ENCODE results near the gene CDC42BPB. TPM values are rescaled to one million over a fixed set of nuclear protein-coding genes. Genes with fewer than 3 reads are reported as not detected.

Gene CDC42BPB
- polyA plus RNA-seq, 1 donor (not counting 4 experiments of a cell fraction or from before 2014, with no cell fraction given), result 41.3 TPM

DNA sequence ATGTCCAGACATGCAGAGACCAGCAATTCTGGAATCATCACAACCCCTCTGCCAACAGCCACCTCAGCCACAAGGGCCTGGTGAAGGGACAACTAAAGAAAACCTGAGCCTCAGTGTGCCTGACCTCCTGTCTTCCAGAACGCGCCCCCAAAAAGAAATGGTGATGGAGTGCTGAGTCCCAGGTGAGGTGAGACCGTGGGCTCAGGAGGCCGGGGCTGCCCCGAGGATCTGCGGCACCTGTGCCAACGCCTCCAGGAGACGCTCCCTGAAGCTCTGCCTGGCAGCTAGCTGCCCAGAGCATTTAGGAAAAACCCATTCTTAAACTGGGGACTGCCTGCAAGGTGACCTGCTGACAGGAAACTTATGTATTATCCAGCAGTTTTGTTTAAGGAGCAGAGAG is 51.2 kb downstream of the CDC42BPB start:
- H3K4me3 ChIP-seq (ENCODE audit: control insufficient read depth in 2 of 3, extremely low read depth in 1 of 3, insufficient read depth in 2 of 3, low read depth in 1 of 3, low read length in 3 of 3), result no peak overlapping the region
- no peak overlapping the region for H3K9ac ChIP-seq (ENCODE audit: control insufficient read depth, extremely low read depth, insufficient read depth, low read length)
- no peak for DNase-seq (ENCODE audit: low read depth, low spot score)
- H3K9me3 ChIP-seq (ENCODE audit: control insufficient read depth, low read depth, low read length), result no peaks in the 10 kb centered on the region
- no peaks in the 10 kb centered on the region for H3K9me1 ChIP-seq (ENCODE audit: control insufficient read depth, extremely low read depth, insufficient read depth, low read length)
- H3K79me2 ChIP-seq (ENCODE audit: control insufficient read depth, insufficient read depth, low read length), result peaks cover 22% of the 10 kb centered on the region
- peaks cover 13 to 24% of the 10 kb centered on the region in 2 experiments for H3K36me3 ChIP-seq (ENCODE audit: control insufficient read depth in 2 of 2, extremely low read depth in 1 of 2, insufficient read depth in 2 of 2, low read length in 2 of 2)
- no peak overlapping the region for H3K27ac ChIP-seq (ENCODE audit: control insufficient read depth, insufficient read depth, low read length)
- dilution Hi-C loops (cut with MboI; ENCODE audit: extremely low pct_ligation_motif_present, low sequenced_read_pairs), result no loop called here
- H3K4me2 ChIP-seq (ENCODE audit: control insufficient read depth, extremely low read depth, insufficient read depth, low read depth, low read length), result no peak overlapping the region
- FAIRE-seq, result no peak
- no peaks in the 10 kb centered on the region for H4K20me1 ChIP-seq (ENCODE audit: control insufficient read depth, extremely low read depth, insufficient read depth, low read length)
- no peaks in the 10 kb centered on the region for H3K27me3 ChIP-seq (ENCODE audit: control insufficient read depth, extremely low read depth, insufficient read depth, low read length)
- H3K4me1 ChIP-seq (ENCODE audit: control insufficient read depth, extremely low read depth, insufficient read depth, low read length), result no peaks in the 10 kb centered on the region
- H2AFZ ChIP-seq (ENCODE audit: control insufficient read depth, low read length), result no peak overlapping the region
- TF ChIP-seq EZH2 (IDR thresholded peaks at IDR 0.05; ENCODE audit: low read length), result no peak
- TF ChIP-seq, protein P1, sequence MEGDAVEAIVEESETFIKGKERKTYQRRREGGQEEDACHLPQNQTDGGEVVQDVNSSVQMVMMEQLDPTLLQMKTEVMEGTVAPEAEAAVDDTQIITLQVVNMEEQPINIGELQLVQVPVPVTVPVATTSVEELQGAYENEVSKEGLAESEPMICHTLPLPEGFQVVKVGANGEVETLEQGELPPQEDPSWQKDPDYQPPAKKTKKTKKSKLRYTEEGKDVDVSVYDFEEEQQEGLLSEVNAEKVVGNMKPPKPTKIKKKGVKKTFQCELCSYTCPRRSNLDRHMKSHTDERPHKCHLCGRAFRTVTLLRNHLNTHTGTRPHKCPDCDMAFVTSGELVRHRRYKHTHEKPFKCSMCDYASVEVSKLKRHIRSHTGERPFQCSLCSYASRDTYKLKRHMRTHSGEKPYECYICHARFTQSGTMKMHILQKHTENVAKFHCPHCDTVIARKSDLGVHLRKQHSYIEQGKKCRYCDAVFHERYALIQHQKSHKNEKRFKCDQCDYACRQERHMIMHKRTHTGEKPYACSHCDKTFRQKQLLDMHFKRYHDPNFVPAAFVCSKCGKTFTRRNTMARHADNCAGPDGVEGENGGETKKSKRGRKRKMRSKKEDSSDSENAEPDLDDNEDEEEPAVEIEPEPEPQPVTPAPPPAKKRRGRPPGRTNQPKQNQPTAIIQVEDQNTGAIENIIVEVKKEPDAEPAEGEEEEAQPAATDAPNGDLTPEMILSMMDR (optimal IDR thresholded peaks at IDR 0.05 in 1 of 3, IDR thresholded peaks at IDR 0.05 in 1 of 3, conservative IDR thresholded peaks at IDR 0.05 in 1 of 3; ENCODE audit: extremely low read depth in 1 of 3, insufficient read depth in 2 of 3, low read length in 3 of 3), result no peak

DNA sequence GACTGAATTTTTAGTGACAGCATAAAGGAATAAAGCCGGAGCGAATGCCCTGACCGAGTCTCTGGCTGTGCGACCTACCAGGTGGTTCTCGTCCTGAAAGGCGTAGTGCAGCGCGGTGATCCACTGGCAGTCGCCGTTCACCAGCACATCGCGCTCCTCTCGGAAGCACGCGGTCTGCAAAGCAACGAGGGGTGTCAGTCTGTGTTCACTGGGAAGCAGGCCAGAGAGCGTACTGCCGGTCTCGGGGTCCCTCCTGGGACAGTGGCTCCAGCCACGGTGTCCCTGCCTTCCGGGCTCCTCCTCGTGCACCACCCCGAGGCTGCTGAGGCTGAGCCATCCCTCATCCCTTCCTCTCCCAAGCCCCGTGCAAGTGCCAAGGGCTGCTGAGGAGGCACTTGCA is 53.5 kb downstream of the CDC42BPB start:
- no peak overlapping the region for H3K9ac ChIP-seq (ENCODE audit: control insufficient read depth, extremely low read depth, insufficient read depth, low read length)
- dilution Hi-C loops (cut with MboI; ENCODE audit: extremely low pct_ligation_motif_present, low sequenced_read_pairs), result no loop called here
- no peak overlapping the region for H3K27ac ChIP-seq (ENCODE audit: control insufficient read depth, insufficient read depth, low read length)
- H4K20me1 ChIP-seq (ENCODE audit: control insufficient read depth, extremely low read depth, insufficient read depth, low read length), result no peaks in the 10 kb centered on the region
- peaks cover 24% of the 10 kb centered on the region for H3K79me2 ChIP-seq (ENCODE audit: control insufficient read depth, insufficient read depth, low read length)
- H3K9me3 ChIP-seq (ENCODE audit: control insufficient read depth, low read depth, low read length), result no peaks in the 10 kb centered on the region
- H2AFZ ChIP-seq (ENCODE audit: control insufficient read depth, low read length), result no peak overlapping the region
- no peaks in the 10 kb centered on the region for H3K9me1 ChIP-seq (ENCODE audit: control insufficient read depth, extremely low read depth, insufficient read depth, low read length)
- H3K4me1 ChIP-seq (ENCODE audit: control insufficient read depth, extremely low read depth, insufficient read depth, low read length), result no peaks in the 10 kb centered on the region
- DNase-seq (ENCODE audit: low read depth, low spot score) (no peak), FAIRE-seq (no peak)
- TF ChIP-seq EZH2 (IDR thresholded peaks at IDR 0.05; ENCODE audit: low read length), result no peak
- TF ChIP-seq, protein P1 (optimal IDR thresholded peaks at IDR 0.05 in 1 of 3, IDR thresholded peaks at IDR 0.05 in 1 of 3, conservative IDR thresholded peaks at IDR 0.05 in 1 of 3; ENCODE audit: extremely low read depth in 1 of 3, insufficient read depth in 2 of 3, low read length in 3 of 3), result no peak
- H3K4me3 ChIP-seq (ENCODE audit: control insufficient read depth in 2 of 3, extremely low read depth in 1 of 3, insufficient read depth in 2 of 3, low read depth in 1 of 3, low read length in 3 of 3), result no peak overlapping the region
- H3K4me2 ChIP-seq (ENCODE audit: control insufficient read depth, extremely low read depth, insufficient read depth, low read depth, low read length), result no peak overlapping the region
- H3K27me3 ChIP-seq (ENCODE audit: control insufficient read depth, extremely low read depth, insufficient read depth, low read length), result no peaks in the 10 kb centered on the region
- peaks cover 29 to 30% of the 10 kb centered on the region in 2 experiments for H3K36me3 ChIP-seq (ENCODE audit: control insufficient read depth in 2 of 2, extremely low read depth in 1 of 2, insufficient read depth in 2 of 2, low read length in 2 of 2)
